Activated naive CD4-positive, alpha-beta T cell treated with anti-CD3 and anti-CD28 coated beads, Interleukin-2, amount 50 U/mL, for 72 hours (primary cell): ENCODE data around the gene TMEM215. TPM values are rescaled to one million over a fixed set of nuclear protein-coding genes. Genes with fewer than 3 reads are reported as not detected.
"Not testable (repeated sequence)": the region's sequence is repeated elsewhere in the genome, so short reads cannot be mapped to it uniquely, and the experiment has no call there.

Experiments
- ATAC-seq, 2 donors: fragments of 150-1000 bp; cut with Tn5 transposase; 2 replicates each; pipeline ENCODE4 v1.10.0; 2021; ENCODE audit warnings: mild to moderate bottlenecking in 2 of 2, moderate library complexity in 2 of 2
- DNase-seq, 2 donors: peaks; one replicate each; pipeline ENCODE4 v3.0.0; 2021 to 2022; ENCODE audit warnings: low spot score in 2 of 2
- H3K27ac Mint-ChIP-seq, 2 donors: one replicate each; pipeline ENCODE4 v1.8.0; 2022; ENCODE audit warnings: mild to moderate bottlenecking in 2 of 2, mixed read lengths in 2 of 2
- H3K36me3 Mint-ChIP-seq, 2 donors: one replicate each; pipeline ENCODE4 v1.8.0; 2022; ENCODE audit warnings: mixed read lengths in 2 of 2
- H3K9me3 Mint-ChIP-seq, 2 donors: one replicate each; pipeline ENCODE4 v1.8.0; 2022; ENCODE audit warnings: mixed read lengths in 2 of 2
- total RNA-seq, 2 donors: library from RNA; stranded (reverse); gene quantifications; one replicate each; pipeline ENCODE4 v1.2.3, GENCODE V29; 2022

The TMEM215 gene, protein sequence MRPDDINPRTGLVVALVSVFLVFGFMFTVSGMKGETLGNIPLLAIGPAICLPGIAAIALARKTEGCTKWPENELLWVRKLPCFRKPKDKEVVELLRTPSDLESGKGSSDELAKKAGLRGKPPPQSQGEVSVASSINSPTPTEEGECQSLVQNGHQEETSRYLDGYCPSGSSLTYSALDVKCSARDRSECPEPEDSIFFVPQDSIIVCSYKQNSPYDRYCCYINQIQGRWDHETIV
- total RNA-seq = not detected

DNA sequence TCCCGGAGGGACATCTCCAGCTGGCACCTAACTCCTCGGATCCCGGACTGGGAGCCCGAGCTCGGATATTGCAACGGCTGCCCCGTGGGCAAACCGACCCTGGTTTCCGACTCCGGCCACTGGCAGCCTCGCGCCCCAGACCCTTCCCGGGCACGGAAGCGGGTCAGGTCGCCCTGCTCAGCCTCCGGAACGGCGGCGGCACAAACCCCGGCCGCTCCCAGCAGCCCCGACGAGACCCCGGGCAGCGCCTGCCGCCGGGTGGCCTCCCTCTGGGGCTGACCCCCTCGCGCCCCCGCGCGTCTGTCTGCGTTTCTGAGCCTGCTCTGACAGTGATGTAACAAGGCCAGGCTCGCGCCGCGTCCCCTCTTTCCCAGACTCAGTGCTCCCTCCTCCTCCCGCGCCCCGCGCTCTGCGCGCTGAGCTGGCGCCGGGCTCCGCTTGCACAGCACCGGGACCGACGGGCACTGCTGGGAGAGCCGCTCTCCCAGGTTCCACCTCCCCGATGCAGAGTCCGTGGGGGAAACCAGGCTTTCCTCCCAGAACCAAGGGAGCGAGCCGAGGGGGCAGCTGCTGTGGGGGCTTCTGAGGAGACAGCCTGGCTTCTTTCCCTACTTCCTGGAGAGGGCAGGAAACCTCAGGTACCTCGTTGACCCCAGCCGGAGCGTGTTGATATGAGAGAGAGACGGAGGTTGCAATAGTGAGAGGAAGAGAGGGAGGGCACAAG is at the start of gene TMEM215:
Gene TMEM215 (plus strand): TSS at position 373 of the 724 bp plus-strand sequence. CDS start 644 bp downstream, outside the sequence.
- H3K9me3 Mint-ChIP-seq = peaks cover 0 to 3% of the 10 kb centered on the region in 2 donors
- H3K27ac Mint-ChIP-seq = no peak within 1 kb of the TSS
- ATAC-seq = no peak
- DNase-seq = no peak
- no peaks in the 10 kb centered on the region for H3K36me3 Mint-ChIP-seq

DNA sequence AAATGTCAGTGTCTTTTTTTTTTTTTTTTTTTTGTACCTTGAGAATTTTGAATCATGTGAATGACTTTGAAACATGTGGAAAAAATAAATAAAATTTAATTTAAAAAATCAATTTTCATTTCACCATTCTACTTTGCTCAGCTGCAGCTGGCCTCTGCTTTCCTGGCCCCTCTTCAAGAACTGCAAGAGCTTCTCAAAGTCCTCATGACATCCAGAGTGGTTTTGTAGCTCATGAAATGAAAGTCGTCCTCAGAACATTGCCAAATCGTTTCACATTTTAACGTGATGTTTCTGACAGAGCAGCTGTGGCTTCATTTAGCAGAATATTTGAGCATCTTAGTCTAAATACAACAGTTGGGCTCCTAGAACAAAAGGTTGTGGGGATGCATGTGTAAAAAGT is 47.9 kb upstream of the TMEM215 start:
- ATAC-seq (no peak), DNase-seq (no peak)
- H3K27ac Mint-ChIP-seq = no peak overlapping the region
- H3K9me3 Mint-ChIP-seq = peaks cover 4% of the 10 kb centered on the region in 2 donors
- H3K36me3 Mint-ChIP-seq = no peaks in the 10 kb centered on the region

DNA sequence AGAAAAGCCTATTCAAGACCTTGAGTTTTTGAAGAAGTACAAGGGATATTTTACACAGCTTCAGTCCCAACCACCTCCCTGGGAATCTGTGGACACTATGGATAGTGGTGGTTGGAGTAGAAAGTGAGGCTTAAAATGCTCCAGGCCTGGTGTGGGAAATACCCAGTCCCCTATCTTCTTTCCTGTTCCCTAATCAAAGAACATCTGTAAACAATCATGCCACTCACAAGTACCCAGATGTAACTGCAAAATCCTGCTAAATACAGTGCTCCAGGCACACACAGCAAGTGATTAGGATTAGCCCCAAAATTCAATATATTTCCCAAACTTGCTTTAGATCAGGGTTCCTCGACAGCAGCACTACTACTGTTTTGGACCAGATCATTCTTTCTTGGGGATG is 46.0 kb upstream of the TMEM215 start:
- ATAC-seq = no peak
- Mint-ChIP-seq H3K9me3 (peaks cover 4% of the 10 kb centered on the region in 2 donors), H3K36me3 (no peaks in the 10 kb centered on the region)

DNA sequence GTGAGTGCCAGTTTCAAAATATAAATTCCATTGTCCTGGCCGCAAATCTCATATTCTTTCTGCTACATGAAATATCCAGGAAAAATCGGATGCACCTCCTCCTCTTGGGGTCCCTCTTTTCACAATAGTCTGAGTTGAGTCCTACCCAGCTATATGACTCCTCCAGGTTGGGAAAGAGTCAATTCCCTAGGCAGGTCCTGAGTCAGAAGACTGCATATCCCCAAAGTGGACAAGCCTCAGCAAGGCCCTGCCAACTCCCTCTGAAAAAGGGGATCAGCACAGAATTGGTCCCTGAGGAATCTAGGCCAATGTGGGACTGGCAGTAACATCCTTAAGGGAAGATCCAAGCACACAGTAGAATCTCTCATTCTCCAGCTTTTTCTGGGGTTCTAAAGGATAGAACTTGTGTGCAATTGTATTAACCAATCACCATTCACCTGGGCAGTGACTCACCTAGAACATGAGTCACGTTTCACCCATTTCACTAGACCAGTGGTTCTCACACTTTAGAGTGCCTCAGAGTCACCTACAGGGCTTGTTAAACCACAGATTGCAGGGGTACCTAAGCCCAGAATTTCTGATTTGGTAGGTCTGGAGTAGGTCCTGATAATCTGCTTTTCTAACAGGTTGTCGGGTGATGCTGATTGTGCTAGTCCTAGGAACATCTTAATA is 44.7 kb upstream of the TMEM215 start:
- Mint-ChIP-seq H3K27ac (no peak overlapping the region), H3K36me3 (no peaks in the 10 kb centered on the region), H3K9me3 (peaks cover 4% of the 10 kb centered on the region in 2 donors)
- ATAC-seq = peak; percentile 75 to 79
- DNase-seq = no peak

More for the DNA sequence above, 46.0 kb upstream of the TMEM215 start:
- no peak for DNase-seq
- H3K27ac Mint-ChIP-seq = no peak overlapping the region

DNA sequence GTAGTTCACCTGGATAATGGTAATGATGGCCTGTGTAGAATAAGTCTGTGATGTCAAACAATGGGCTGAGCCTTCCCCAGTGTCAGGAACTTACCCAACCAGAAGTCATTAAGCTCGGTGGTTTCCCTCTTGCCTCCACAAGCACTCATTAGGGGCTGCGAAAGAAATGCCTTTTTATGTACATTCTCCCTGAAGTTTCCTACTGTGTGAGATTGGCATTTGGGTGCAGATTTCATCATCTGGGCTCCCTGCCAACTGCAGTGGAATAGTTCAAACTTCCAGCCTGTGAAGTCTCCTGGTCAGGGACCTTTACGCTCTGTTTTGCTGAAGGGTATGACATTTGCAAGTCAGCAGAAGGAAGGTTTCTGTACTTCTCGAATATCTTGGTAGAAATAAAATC is 41.6 kb upstream of the TMEM215 start:
- ATAC-seq = no peak
- DNase-seq = no peak
- H3K36me3 Mint-ChIP-seq = no peaks in the 10 kb centered on the region

DNA sequence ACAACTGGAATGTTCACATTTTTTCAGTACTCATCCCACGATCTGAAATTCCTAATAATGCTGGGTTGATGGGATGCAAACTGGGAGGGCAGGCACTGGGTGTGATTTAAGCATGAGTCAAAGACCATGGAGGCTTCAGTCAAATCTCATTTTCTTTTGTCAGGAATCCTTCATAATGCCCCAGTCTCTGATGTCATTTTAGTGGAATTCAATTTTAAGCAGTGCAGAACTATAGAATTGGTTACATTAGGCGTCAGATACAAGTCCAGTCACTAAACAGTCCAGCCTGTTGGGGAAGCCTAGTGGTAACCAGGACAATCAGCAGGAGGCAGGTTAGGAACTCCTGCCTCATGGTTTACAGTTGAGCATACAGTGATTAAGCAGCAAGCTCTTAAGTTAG is 41.0 kb upstream of the TMEM215 start:
- Mint-ChIP-seq H3K36me3 (no peaks in the 10 kb centered on the region), H3K27ac (no peak overlapping the region), H3K9me3 (peaks cover 0 to 4% of the 10 kb centered on the region in 2 donors)
- no peak for DNase-seq
- ATAC-seq = no peak

More for the DNA sequence above, 41.6 kb upstream of the TMEM215 start:
- Mint-ChIP-seq H3K9me3 (peaks cover 0 to 4% of the 10 kb centered on the region in 2 donors), H3K27ac (no peak overlapping the region)

DNA sequence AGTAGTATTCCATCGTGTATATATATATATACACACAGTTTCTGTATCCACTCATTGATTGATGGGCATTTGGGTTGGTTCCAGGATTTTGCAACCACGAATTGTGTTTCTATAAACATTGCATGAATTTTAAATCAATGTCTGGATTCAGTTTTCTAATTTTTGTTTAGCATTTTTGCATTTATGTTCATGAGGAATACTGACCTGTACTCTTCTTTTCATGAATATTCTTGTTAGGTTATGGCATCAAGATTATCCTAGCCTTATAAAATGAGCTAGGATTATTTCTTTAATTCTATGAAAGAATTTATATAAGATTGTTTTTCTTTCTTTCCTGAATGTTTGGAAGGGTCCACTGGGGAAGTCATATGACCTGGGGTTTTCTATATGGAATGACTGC is 35.3 kb upstream of the TMEM215 start:
- Mint-ChIP-seq H3K36me3 (no peaks in the 10 kb centered on the region), H3K9me3 (peaks cover 0 to 4% of the 10 kb centered on the region in 2 donors), H3K27ac (no peak overlapping the region)
- DNase-seq (no peak), ATAC-seq (no peak)

DNA sequence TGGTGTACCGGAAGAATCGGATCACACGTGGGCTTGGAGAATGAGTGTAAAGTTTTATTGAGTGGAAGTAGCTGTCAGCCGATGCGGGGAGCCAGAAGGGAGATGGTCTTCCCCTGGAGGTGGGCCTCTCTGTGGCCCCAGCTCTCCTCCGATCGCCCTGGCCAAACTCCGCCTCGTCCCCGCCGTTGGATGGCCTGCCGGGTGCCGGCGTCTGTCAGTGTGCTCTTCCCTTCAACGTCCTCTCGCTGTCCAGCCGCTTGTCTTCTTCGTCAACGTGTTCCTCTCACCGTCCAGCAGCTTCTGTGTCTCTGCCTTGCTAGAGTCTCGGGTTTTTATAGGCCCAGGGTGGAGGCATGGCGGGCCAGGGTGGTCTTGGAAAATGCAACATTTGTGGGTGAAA is 27.6 kb upstream of the TMEM215 start:
- Mint-ChIP-seq H3K9me3 (no peaks in the 10 kb centered on the region), H3K27ac (no peak overlapping the region), H3K36me3 (no peaks in the 10 kb centered on the region)
- DNase-seq (no peak), ATAC-seq (no peak)

DNA sequence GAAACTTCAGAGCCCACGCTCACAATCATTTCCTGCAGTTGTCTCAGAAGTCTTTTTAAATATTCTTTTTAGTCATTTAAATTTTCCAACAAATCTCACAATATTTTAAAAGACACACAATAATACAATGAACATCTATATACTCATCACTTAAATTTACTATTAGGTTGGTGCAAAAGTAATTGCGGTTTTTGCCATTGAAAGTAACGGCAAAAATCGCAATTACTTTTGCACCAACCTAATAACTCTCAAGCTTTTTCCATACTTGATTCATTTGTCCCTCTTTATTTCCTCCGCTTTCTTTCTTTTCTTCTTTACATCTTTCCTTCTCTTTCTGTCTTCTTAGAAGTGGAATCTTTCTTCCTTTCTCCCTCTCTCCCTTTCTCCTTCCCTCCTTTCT is 19.2 kb upstream of the TMEM215 start:
- DNase-seq (no peak), ATAC-seq (no peak)
- H3K36me3 Mint-ChIP-seq = no peaks in the 10 kb centered on the region
- no peak overlapping the region for H3K27ac Mint-ChIP-seq
- no peaks in the 10 kb centered on the region for H3K9me3 Mint-ChIP-seq

DNA sequence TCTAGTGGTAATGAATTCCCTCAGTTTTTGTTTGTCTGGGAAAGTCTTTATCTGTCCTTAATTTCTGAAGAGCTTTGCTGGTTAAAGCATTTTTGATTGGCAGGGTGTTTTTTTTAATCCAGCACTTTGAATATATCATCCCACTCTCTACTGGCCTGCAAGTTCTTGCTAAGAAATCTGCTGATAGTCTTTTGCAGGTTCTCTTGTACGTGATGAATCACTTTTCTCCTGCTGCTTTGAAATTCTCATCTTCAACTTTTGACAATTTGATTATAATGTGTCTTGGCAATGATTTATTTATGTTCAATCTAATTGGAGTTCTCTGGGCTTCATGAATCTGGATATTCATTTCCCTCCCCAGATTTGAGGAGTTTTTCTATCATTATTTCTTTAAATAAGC is 8.1 kb upstream of the TMEM215 start:
- peaks cover 0 to 12% of the 10 kb centered on the region in 2 donors for H3K36me3 Mint-ChIP-seq
- ATAC-seq (no peak), DNase-seq (no peak)
- peaks cover 4 to 18% of the 10 kb centered on the region in 2 donors for H3K9me3 Mint-ChIP-seq
- no peak overlapping the region for H3K27ac Mint-ChIP-seq

DNA sequence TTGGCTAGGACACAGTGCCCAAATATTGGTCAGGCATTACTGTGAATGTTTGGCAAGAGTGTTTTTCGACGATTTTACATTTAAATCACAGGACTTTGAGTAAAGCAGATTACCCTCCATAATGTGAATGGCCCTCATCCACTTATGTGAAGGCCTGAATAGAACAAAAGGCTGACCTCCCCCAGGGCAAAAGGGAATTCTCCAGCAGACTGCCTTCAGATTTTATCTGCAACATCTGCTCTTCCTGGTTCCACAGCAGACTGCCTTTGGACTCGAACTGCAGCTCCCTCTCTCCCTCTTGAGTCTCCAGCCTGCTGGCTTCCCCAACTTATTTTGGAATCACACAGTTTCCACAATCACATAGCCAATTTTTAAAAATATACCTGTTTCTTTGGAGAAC is 7.1 kb upstream of the TMEM215 start:
- peaks cover 0 to 12% of the 10 kb centered on the region in 2 donors for H3K36me3 Mint-ChIP-seq
- H3K9me3 Mint-ChIP-seq = peaks cover 4 to 18% of the 10 kb centered on the region in 2 donors
- DNase-seq = no peak
- no peak overlapping the region for H3K27ac Mint-ChIP-seq
- no peak for ATAC-seq

DNA sequence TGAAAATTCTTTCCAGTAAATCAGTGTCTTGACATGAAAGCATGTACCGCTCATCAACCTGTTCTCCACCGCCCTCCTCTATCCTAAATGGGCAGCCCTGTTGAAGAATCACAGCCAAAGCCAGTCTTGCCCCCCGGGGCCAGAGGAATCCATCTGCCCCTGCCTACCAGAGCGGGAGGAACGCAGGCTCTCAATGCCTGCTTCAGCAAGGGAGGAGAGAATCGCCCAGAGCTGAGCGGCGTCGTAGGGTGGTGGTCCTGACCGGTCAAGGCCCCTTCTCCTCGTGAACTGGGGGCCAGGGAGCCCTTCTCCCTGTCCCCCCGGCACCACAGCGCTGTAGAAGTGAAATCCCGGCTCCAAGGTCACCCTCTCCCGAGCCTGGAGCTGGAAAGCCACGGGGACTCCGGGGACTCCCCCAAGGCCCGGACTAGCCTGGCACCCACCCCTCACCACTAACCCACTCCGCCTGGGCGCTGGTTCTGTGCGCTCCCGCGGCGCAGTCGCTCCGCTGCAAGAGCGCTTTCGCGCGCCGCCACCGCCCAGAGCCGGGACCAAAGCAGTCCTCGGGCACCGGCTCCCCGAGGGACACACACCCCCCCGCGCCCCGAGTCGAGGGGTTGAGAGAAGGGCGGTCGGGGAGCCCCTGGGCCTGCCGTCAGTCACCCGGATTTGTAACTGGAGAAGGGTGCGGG is 718 bp upstream of the TMEM215 start:
- no peak for ATAC-seq
- no peak overlapping the region for H3K27ac Mint-ChIP-seq
- peaks cover 0 to 3% of the 10 kb centered on the region in 2 donors for H3K9me3 Mint-ChIP-seq
- H3K36me3 Mint-ChIP-seq = no peaks in the 10 kb centered on the region
- no peak for DNase-seq

DNA sequence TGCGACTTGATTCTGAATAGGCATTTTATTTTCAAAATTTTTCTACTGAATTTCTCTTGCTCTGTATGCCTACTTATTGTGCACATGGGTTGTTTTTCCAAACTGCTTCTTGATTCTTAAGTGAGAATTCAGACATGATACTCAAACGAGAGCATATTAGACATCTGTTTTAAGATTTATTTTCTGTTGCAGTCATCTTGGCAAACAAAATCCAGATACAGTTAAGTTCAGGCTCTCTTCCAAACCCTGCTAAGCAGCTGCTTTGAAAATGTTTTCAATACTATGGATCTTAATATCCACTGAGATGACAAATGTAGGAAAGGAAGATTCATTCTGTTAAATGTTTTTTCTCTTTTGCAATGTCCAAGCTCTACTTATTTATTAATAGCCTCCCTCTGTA is 4.5 kb downstream of the TMEM215 start:
- Mint-ChIP-seq H3K27ac (no peak overlapping the region), H3K36me3 (no peaks in the 10 kb centered on the region), H3K9me3 (peaks cover 0 to 4% of the 10 kb centered on the region in 2 donors)
- DNase-seq = no peak
- ATAC-seq = no peak

DNA sequence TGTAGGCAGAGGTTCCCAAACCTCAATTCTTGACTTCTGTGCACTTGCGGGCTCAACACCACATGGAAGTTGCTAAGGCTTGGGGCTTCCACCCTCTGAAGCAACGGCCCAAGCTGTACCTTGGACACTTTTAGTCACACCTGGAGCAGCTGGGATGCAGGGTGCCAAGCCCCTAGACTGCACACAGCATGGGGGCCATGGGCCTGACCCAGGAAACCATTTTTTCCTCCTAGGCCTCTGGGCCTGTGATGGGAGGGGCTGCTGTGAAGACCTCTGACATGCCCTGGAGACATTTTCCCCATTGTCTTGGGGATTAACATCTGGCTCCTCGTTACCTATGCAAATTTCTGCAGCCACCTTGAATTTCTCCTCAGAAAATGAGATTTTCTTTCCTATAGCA is 12.7 kb downstream of the TMEM215 start:
- not testable (repeated sequence) for DNase-seq, ATAC-seq, H3K27ac Mint-ChIP-seq
- peaks cover 17% of the 10 kb centered on the region in 2 donors for H3K9me3 Mint-ChIP-seq
- H3K36me3 Mint-ChIP-seq = peaks cover 5 to 16% of the 10 kb centered on the region in 2 donors

DNA sequence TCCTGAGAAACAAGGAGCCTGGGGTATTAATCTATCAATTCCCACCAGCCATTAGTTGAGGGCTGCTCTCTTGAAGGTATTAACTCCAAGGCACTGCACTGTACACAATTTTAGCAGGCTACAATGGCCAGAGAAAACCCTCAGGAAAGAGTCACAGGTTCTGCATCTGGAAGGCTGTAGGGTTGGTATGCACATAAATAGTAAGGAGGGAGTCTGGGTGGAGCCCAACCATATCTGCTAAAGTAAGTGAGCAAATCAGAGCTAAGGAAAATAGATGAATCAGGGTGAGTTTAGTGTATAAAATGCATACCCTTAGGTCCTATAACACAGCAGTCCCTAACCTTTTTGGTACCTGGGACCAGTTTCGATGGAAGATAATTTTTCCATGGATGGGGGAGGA is 18.2 kb downstream of the TMEM215 start:
- ATAC-seq = no peak
- Mint-ChIP-seq H3K9me3 (peaks cover 4 to 11% of the 10 kb centered on the region in 2 donors), H3K27ac (no peak overlapping the region), H3K36me3 (peaks cover 0 to 5% of the 10 kb centered on the region in 2 donors)
- no peak for DNase-seq

DNA sequence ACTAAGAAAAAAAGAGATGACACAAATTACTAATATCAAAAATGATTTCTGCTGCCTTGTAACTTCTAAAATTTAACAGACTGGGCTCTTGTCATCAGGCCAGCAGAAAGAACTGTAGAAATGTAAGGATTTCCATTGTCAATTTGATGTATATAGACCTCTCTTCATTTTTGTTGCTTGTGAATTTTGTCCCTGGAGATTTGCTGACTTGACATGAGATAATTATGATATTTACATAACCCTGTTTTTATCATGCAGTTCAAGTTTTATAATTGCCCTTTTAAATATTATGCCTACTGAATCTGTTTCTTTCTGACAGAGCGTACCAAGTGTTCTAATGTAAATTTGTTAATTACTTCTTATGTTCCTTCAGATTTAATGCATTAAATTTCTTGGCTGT is 23.9 kb downstream of the TMEM215 start:
- Mint-ChIP-seq H3K27ac (no peak overlapping the region), H3K9me3 (peaks cover 6 to 16% of the 10 kb centered on the region in 2 donors), H3K36me3 (no peaks in the 10 kb centered on the region)
- no peak for DNase-seq
- ATAC-seq = no peak

DNA sequence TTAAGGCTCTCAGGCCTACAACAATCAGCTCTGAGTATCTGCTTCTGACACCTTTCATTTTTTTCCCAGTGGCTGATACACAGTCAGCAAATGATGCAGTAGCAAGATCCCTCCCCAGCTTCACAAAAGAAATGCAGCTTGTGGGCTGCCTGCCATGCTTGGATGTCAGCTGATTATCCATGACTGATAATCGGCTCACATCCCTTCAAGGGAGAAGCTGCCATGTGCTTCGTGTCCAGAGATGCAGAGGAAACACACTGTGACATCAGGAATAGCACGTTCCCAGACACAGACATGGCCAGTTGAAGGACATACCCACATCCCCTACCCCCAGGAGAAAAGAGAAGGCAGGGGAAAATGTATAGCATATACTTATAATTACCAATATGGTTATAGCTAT is 27.9 kb downstream of the TMEM215 start:
- ATAC-seq (no peak), DNase-seq (no peak)
- Mint-ChIP-seq H3K27ac (no peak overlapping the region), H3K9me3 (peaks cover 0 to 16% of the 10 kb centered on the region in 2 donors), H3K36me3 (no peaks in the 10 kb centered on the region)
